DOHH2 (cell line): ENCODE results near the gene MACROD2.

Experiments
- H3F3A ChIP-seq: fragments of 200-600 bp; sonication (generic), shearing (Covaris generic); 2 replicates; pipeline ENCODE4 v1.6.0; 2016; ENCODE audit warnings: antibody characterized with exemption, mild to moderate bottlenecking; ENCODE audit not compliant: control insufficient read depth, insufficient read depth
- H3K27ac ChIP-seq: fragments of 200-600 bp; sonication (generic); 2 replicates; pipeline ENCODE4 v1.5.1; 2014; ENCODE audit warnings: low read depth, mild to moderate bottlenecking, low read length, moderate library complexity
- H3K27me3 ChIP-seq: fragments of 200-600 bp; sonication (generic); 2 replicates; pipeline ENCODE4 v1.6.1; 2014; ENCODE audit warnings: mild to moderate bottlenecking, low read length, mixed read lengths; ENCODE audit not compliant: control insufficient read depth
- H3K36me3 ChIP-seq: fragments of 200-600 bp; sonication (generic); 2 replicates; pipeline ENCODE4 v1.6.1; 2014; ENCODE audit warnings: mild to moderate bottlenecking, low read length, moderate library complexity, mixed read lengths; ENCODE audit not compliant: control insufficient read depth
- H3K4me1 ChIP-seq: fragments of 200-600 bp; sonication (generic); 2 replicates; pipeline ENCODE4 v1.6.1; 2014; ENCODE audit warnings: mild to moderate bottlenecking, low read length, mixed read lengths; ENCODE audit not compliant: control insufficient read depth
- H3K4me2 ChIP-seq: fragments of 200-600 bp; sonication (generic); 2 replicates; pipeline ENCODE4 v1.6.0; 2014; ENCODE audit warnings: mild to moderate bottlenecking, low read length, moderate library complexity
- H3K4me3 ChIP-seq: fragments of 200-600 bp; sonication (generic); 2 replicates; pipeline ENCODE4 v1.5.1; 2014; ENCODE audit warnings: mild to moderate bottlenecking, low read length, mixed read lengths
- H3K79me2 ChIP-seq: fragments of 200-600 bp; sonication (generic); 2 replicates; pipeline ENCODE4 v1.6.1; 2014; ENCODE audit warnings: mild to moderate bottlenecking, low read length, mixed read lengths; ENCODE audit not compliant: control insufficient read depth
- H3K9me2 ChIP-seq: fragments of 200-600 bp; sonication (generic); replicated peaks from 2 replicates; pipeline ENCODE4 v1.6.1; 2014; ENCODE audit warnings: mild to moderate bottlenecking, low read length, mixed read lengths; ENCODE audit not compliant: control insufficient read depth
- H3K9me3 ChIP-seq: fragments of 200-600 bp; sonication (generic); 2 replicates; pipeline ENCODE4 v1.6.1; 2014; ENCODE audit warnings: antibody characterized with exemption, low read length, mixed read lengths; ENCODE audit not compliant: control insufficient read depth, insufficient read depth
- H4K20me1 ChIP-seq: fragments of 200-600 bp; sonication (generic); 2 replicates; pipeline ENCODE4 v1.6.0; 2014; ENCODE audit warnings: low read depth, mild to moderate bottlenecking, antibody characterized with exemption, low read length, moderate library complexity; ENCODE audit not compliant: control insufficient read depth, insufficient read depth
- EZH2phosphoT487 ChIP-seq: fragments of 200-600 bp; sonication (generic); IDR thresholded peaks from 2 replicates; pipeline ENCODE4 v1.6.1; 2017; ENCODE audit warnings: borderline replicate concordance, mild to moderate bottlenecking, antibody characterized with exemption, low read length, moderate library complexity, mixed read lengths
- TF ChIP-seq, protein P1 (sequence below): fragments of 200-600 bp; sonication (generic); IDR thresholded peaks from one replicate; pipeline ENCODE4 v1.5.1; 2014; ENCODE audit warnings: antibody characterized with exemption, mild to moderate bottlenecking, low read depth, low read length; ENCODE audit not compliant: poor library complexity, severe bottlenecking

MACROD2 gene

DNA sequence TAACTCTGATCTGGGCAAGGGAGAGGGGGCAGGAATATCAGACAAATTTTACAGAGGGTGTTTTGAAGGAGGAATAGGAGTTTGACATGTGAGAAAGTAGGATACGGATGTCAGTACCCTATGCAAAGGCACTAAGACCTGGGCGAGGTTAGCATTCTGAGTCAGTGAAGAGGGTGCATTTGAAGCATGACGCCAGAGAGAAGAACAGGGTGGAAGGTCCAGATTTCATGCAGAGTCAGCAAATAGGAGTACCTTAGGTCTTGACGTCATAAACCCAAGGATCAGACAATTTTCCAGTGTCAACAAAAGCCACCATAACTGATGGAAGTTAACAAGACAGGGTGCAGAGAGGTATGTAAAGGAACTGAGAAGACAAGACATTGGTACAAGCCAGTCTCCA lies 1738.7 kb downstream of the MACROD2 start:
- Histone ChIP-seq H4K20me1 (no peaks in the 10 kb centered on the region), H3K4me3 (no peak overlapping the region), H3K4me2 (no peak overlapping the region), H3K4me1 (no peaks in the 10 kb centered on the region), H3F3A (no peaks in the 10 kb centered on the region), H3K9me2 (no peaks in the 10 kb centered on the region), H3K79me2 (no peaks in the 10 kb centered on the region), H3K36me3 (no peaks in the 10 kb centered on the region), H3K9me3 (no peaks in the 10 kb centered on the region), H3K27me3 (no peaks in the 10 kb centered on the region), H3K27ac (no peak overlapping the region)
- no peak for TF ChIP-seq EZH2phosphoT487
- TF ChIP-seq, protein P1, sequence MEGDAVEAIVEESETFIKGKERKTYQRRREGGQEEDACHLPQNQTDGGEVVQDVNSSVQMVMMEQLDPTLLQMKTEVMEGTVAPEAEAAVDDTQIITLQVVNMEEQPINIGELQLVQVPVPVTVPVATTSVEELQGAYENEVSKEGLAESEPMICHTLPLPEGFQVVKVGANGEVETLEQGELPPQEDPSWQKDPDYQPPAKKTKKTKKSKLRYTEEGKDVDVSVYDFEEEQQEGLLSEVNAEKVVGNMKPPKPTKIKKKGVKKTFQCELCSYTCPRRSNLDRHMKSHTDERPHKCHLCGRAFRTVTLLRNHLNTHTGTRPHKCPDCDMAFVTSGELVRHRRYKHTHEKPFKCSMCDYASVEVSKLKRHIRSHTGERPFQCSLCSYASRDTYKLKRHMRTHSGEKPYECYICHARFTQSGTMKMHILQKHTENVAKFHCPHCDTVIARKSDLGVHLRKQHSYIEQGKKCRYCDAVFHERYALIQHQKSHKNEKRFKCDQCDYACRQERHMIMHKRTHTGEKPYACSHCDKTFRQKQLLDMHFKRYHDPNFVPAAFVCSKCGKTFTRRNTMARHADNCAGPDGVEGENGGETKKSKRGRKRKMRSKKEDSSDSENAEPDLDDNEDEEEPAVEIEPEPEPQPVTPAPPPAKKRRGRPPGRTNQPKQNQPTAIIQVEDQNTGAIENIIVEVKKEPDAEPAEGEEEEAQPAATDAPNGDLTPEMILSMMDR, result no peak

DNA sequence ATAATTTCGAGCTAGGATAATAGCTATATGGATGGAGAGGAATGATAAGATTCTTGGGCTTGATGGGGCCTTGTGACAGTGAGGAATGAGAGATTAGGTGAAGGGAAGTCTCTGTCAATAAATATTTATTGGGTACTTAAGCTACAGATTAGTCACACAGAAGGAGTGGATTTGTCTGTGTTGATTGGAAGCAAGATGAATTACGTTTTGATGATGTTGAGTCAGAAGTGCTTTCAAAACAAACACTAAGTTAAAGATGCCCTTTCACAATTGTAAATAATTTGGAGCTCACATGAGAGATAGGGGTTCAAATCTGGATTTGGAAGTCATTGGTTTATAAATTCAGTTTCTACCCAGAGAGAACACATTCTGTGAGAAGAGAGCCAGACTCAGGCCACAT lies 1743.7 kb downstream of the MACROD2 start:
- no peak overlapping the region for H3K27ac ChIP-seq
- TF ChIP-seq, protein P1, result no peak
- no peak for TF ChIP-seq EZH2phosphoT487
- no peaks in the 10 kb centered on the region for H3K9me2 ChIP-seq
- no peaks in the 10 kb centered on the region for H3F3A ChIP-seq
- H4K20me1 ChIP-seq, result no peaks in the 10 kb centered on the region
- H3K4me2 ChIP-seq, result no peak overlapping the region
- H3K79me2 ChIP-seq, result no peaks in the 10 kb centered on the region
- no peaks in the 10 kb centered on the region for H3K9me3 ChIP-seq
- no peaks in the 10 kb centered on the region for H3K27me3 ChIP-seq
- no peaks in the 10 kb centered on the region for H3K36me3 ChIP-seq
- H3K4me1 ChIP-seq, result no peaks in the 10 kb centered on the region
- H3K4me3 ChIP-seq, result no peak overlapping the region

DNA sequence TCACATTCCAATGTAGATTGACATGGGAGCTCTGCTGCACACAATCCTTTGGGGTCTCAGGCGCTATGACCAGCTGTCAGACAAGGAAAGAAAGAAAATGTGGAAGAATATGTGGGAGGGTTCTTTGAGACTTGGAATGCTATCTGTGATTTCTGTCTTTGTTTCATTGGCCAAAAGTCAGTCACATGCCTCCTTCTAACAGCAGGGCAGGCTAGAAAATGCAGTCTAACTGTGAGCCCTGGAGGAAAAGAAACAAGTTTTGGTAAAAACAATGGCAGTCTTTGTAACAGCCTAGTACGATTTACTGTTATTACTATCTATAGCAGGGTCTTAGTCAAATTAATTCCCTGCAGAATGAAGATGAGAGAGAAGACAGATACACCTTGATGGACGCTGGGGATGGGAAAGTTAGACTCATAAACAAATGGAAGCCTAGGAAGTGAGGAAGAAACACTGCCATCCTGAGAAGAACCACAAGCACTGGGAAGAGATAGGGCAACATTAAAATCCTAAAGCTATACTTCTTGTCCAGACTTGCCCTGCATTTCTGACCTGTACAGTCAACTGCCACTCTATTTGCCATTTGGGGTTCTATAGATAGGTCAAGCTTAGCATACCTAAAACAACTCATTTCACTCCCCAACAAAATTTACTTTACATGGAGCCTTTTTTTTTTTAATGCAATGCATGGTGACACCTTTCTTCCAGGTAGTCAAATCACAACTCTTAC lies 1744.9 kb downstream of the MACROD2 start:
- Histone ChIP-seq H3K4me2 (no peak overlapping the region), H4K20me1 (no peaks in the 10 kb centered on the region), H3K27ac (no peak overlapping the region), H3K4me1 (no peaks in the 10 kb centered on the region), H3K27me3 (no peaks in the 10 kb centered on the region), H3K36me3 (no peaks in the 10 kb centered on the region), H3K79me2 (no peaks in the 10 kb centered on the region), H3K4me3 (no peak overlapping the region), H3K9me3 (no peaks in the 10 kb centered on the region), H3F3A (no peaks in the 10 kb centered on the region), H3K9me2 (no peaks in the 10 kb centered on the region)
- TF ChIP-seq EZH2phosphoT487, result no peak
- TF ChIP-seq, protein P1, result no peak
